SK-N-SH (cell line): ENCODE results near the gene GRM1. TPM values are rescaled to one million over a fixed set of nuclear protein-coding genes. Genes with fewer than 3 reads are reported as not detected.

Experiments used
- CTCF ChIA-PET: fragments of 300-600, 350-600 bp; formaldehyde crosslinking; extraction: SDS; loops from one replicate; lab custom pipeline; 2021; lab: Yijun Ruan, JAX
- POLR2A ChIA-PET: fragments of 350-600 bp; sonication (Branson Sonifier 250); formaldehyde crosslinking; extraction: SDS; loops from one replicate; lab custom pipeline; 2020; ENCODE audit warnings: antibody characterized with exemption, inconsistent platforms; lab: Yijun Ruan, JAX
- DNase-seq: peaks from one replicate; pipeline ENCODE4 v3.0.0; 2012
- H2AFZ ChIP-seq: fragments of 200-600 bp; sonication (generic); 2 replicates; pipeline ENCODE4 v1.8.1; 2016; ENCODE audit warnings: antibody characterized with exemption, mild to moderate bottlenecking, low read depth
- H3F3A ChIP-seq: fragments of 200-600 bp; sonication (generic); replicated peaks from 2 replicates; pipeline ENCODE3; 2016; ENCODE audit warnings: antibody characterized with exemption, mild to moderate bottlenecking; ENCODE audit not compliant: insufficient read depth
- H3K27ac ChIP-seq, 2 experiments: fragments of 200-500 bp in 1 of 2; fragments of 200-600 bp in 1 of 2; sonication (Bioruptor generic) in 1 of 2; sonication (generic), shearing (Covaris generic) in 1 of 2; 2 replicates each; pipeline versions ENCODE4 v1.5.1 to v1.6.1; 2014 to 2016; ENCODE audit warnings: low read depth in 2 of 2, inconsistent platforms in 1 of 2, low read length in 1 of 2, mild to moderate bottlenecking in 1 of 2, mixed read lengths in 1 of 2
- H3K27me3 ChIP-seq: fragments of 200-600 bp; sonication (generic), shearing (Covaris generic); 2 replicates; pipeline ENCODE4 v1.6.1; 2016; ENCODE audit warnings: mixed run types; ENCODE audit not compliant: insufficient read depth
- H3K36me3 ChIP-seq, 2 experiments: fragments of 200-500 bp in 1 of 2; fragments of 200-600 bp in 1 of 2; sonication (Bioruptor generic) in 1 of 2; sonication (generic) in 1 of 2; replicated peaks in 1 of 2; 2 replicates each; pipeline versions ENCODE3 to v1.5.1; 2014 to 2016; ENCODE audit warnings: low read length in 1 of 2, mild to moderate bottlenecking in 1 of 2; ENCODE audit not compliant: insufficient read depth in 2 of 2, control insufficient read depth in 1 of 2
- H3K4me1 ChIP-seq, 2 experiments: fragments of 200-500 bp in 1 of 2; fragments of 200-600 bp in 1 of 2; sonication (Bioruptor generic) in 1 of 2; sonication (generic), shearing (Covaris generic) in 1 of 2; 2 replicates each; pipeline versions ENCODE4 v1.5.1 to v1.6.1; 2014 to 2016; ENCODE audit warnings: low read depth in 1 of 2, low read length in 1 of 2, mixed run types in 1 of 2; ENCODE audit not compliant: insufficient read depth in 2 of 2, control insufficient read depth in 1 of 2
- H3K4me2 ChIP-seq: fragments of 200-600 bp; sonication (generic), shearing (Covaris generic); 2 replicates; pipeline ENCODE4 v1.6.1; 2017; ENCODE audit warnings: mixed run types
- H3K4me3 ChIP-seq, 2 experiments: fragments of 200-500 bp in 1 of 2; fragments of 200-600 bp in 1 of 2; sonication (Bioruptor generic) in 1 of 2; sonication (generic), shearing (Covaris generic) in 1 of 2; 2 replicates each; pipeline versions ENCODE4 v1.5.1 to v1.8.1; 2014 to 2016; ENCODE audit warnings: low read depth in 2 of 2, inconsistent platforms in 1 of 2, low read length in 1 of 2, mild to moderate bottlenecking in 1 of 2, mixed read lengths in 1 of 2, moderate library complexity in 1 of 2
- H3K79me2 ChIP-seq: fragments of 200-600 bp; sonication (generic); 2 replicates; pipeline ENCODE4 v1.8.1; 2017; ENCODE audit warnings: mild to moderate bottlenecking; ENCODE audit not compliant: insufficient read depth
- H3K9ac ChIP-seq: fragments of 200-600 bp; sonication (generic); 2 replicates; pipeline ENCODE4 v1.6.1; 2017; ENCODE audit warnings: mixed run types
- H3K9me2 ChIP-seq: fragments of 200-600 bp; sonication (generic); 2 replicates; pipeline ENCODE4 v1.6.1; 2017; ENCODE audit warnings: mixed run types
- H3K9me3 ChIP-seq: fragments of 200-600 bp; sonication (generic); 2 replicates; pipeline ENCODE4 v1.6.1; 2017; ENCODE audit warnings: mixed run types, mild to moderate bottlenecking, moderate library complexity
- H4K20me1 ChIP-seq: fragments of 200-600 bp; sonication (generic); 2 replicates; pipeline ENCODE4 v1.6.1; 2017; ENCODE audit warnings: mild to moderate bottlenecking, mixed run types; ENCODE audit not compliant: insufficient read depth
- CHD2 ChIP-seq: fragments of 150-350 bp; IDR thresholded peaks from 2 replicates; pipeline ENCODE4 v1.6.1; 2018; ENCODE audit warnings: low read length; ENCODE audit not compliant: partially characterized antibody
- ELF1 ChIP-seq: IDR thresholded peaks from 2 replicates; pipeline ENCODE4 v1.4.0; 2012
- EP300 ChIP-seq, 2 experiments: IDR thresholded peaks; 2 replicates each; pipeline versions ENCODE4 v1.4.0 to v1.6.1; 2012; ENCODE audit warnings: borderline replicate concordance in 1 of 2, low read depth in 1 of 2, low read length in 1 of 2
- GABPA ChIP-seq: IDR thresholded peaks from 2 replicates; pipeline ENCODE4 v1.4.0; 2012; ENCODE audit warnings: low read depth, mild to moderate bottlenecking
- MEF2A ChIP-seq: IDR thresholded peaks from 2 replicates; pipeline ENCODE4 v1.4.0; 2012; ENCODE audit warnings: low read depth, borderline replicate concordance
- MXI1 ChIP-seq: IDR thresholded peaks from 2 replicates; pipeline ENCODE4 v1.6.1; 2012; ENCODE audit warnings: mild to moderate bottlenecking, low read depth, low read length, improper control_type of control experiment
- NRF1 ChIP-seq: IDR thresholded peaks from 2 replicates; pipeline ENCODE4 v1.6.1; 2012; ENCODE audit warnings: low read depth, mild to moderate bottlenecking, low read length
- POLR2AphosphoS5 ChIP-seq: IDR thresholded peaks from 2 replicates; pipeline ENCODE4 v1.6.1; 2012; ENCODE audit warnings: low read depth, low read length
- RCOR1 ChIP-seq: fragments of 150-350 bp; IDR thresholded peaks from 2 replicates; pipeline ENCODE4 v1.6.1; 2017; ENCODE audit warnings: antibody characterized with exemption, low read length
- RFX5 ChIP-seq: IDR thresholded peaks from 2 replicates; pipeline ENCODE4 v1.6.1; 2012; ENCODE audit warnings: mild to moderate bottlenecking, improper control_type of control experiment, low read length
- RXRA ChIP-seq: IDR thresholded peaks from 2 replicates; pipeline ENCODE4 v1.4.0; 2012; ENCODE audit warnings: low read depth, mild to moderate bottlenecking, borderline replicate concordance
- SIN3A ChIP-seq: IDR thresholded peaks from 2 replicates; pipeline ENCODE4 v1.6.1; 2012; ENCODE audit warnings: low read depth, mild to moderate bottlenecking, low read length, moderate library complexity, borderline replicate concordance
- TCF12 ChIP-seq: IDR thresholded peaks from 2 replicates; pipeline ENCODE4 v1.4.0; 2012
- YY1 ChIP-seq: IDR thresholded peaks from 2 replicates; pipeline ENCODE4 v1.4.0; 2012; ENCODE audit warnings: low read depth, mild to moderate bottlenecking
- WGBS: methylation state at CpG from one replicate; pipeline ENCODE4 v1.1.6; 2017; ENCODE audit warnings: low lambda C conversion rate; 5-methylcytosine and 5-hydroxymethylcytosine counted together
- polyA plus RNA-seq, 3 experiments: library from polyadenylated mRNA; depleted of rRNA; stranded (reverse); fragments of >200 nt; gene quantifications; 2 replicates each; pipeline ENCODE4 v1.2.3, GENCODE V29; 2012
- TF ChIP-seq, protein P1 (sequence below): IDR thresholded peaks from 2 replicates; pipeline ENCODE4 v1.4.0; 2012; ENCODE audit warnings: low read depth, borderline replicate concordance
- TF ChIP-seq, protein P2 (sequence below): fragments of 150-350 bp; IDR thresholded peaks from 2 replicates; pipeline ENCODE4 v1.6.1; 2016; ENCODE audit warnings: mild to moderate bottlenecking, low read depth, low read length
- TF ChIP-seq, protein P3 (sequence below): fragments of 150-350 bp; IDR thresholded peaks from 2 replicates; pipeline ENCODE4 v1.6.1; 2017; ENCODE audit warnings: antibody characterized with exemption, low read length, low read depth, borderline replicate concordance
- TF ChIP-seq, protein P4 (sequence below): IDR thresholded peaks from 2 replicates; pipeline ENCODE4 v1.4.0; 2012; ENCODE audit warnings: low read depth
- TF ChIP-seq, protein P5 (sequence below): IDR thresholded peaks from 2 replicates; pipeline ENCODE4 v1.6.1; 2012; ENCODE audit warnings: mild to moderate bottlenecking, low read depth, low read length, moderate library complexity
- TF ChIP-seq, protein P6 (sequence below): IDR thresholded peaks from 2 replicates; pipeline ENCODE4; 2012

GRM1 gene
- polyA plus RNA-seq, 1 of the 3 experiments (the other 2 are of a cell fraction) = 0.05 TPM

DNA sequence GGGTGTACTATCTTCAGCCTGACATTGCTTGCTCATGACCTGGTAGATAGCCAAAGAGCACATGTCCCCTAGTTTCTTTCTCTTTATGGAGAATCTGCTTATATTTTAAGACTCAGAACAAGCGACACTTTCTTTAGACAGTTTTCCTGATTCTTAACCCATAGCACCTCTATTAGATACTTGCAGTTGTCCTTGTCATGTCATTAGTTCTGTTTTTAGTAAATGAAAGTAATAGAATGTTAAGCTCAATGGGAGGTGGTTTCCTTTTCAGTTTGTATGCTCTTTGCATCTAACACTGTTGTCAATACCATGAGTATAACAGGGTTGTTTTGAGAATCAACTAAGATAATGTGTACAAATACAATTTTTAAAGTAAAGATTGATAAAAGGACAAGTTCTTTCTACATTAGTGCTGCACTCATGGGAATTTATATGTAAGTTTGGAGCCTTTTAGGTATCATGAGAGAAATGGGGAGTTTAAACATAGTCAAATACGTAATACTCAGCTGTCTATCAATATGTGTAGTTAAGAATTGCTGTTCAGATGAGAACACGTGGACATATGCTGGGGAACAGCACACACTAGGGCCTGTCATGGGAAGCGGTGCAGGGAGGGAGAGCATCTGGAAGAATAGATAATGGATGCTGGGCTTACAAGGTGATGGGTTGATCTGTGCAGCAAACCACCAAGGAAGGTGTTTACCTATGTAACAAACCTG, 124.3 kb downstream of the GRM1 start:
- no peak overlapping the region for H3K27ac ChIP-seq
- ChIA-PET CTCF (no interaction called here), POLR2A (no interaction called here)
- WGBS = 15% methylated on average over 4 of the region's 4 CpGs
- H3K27me3 ChIP-seq = no peaks in the 10 kb centered on the region
- no peak for DNase-seq
- H3K9ac ChIP-seq = no peak overlapping the region
- H3K4me1 ChIP-seq = no peaks in the 10 kb centered on the region; a peak in 1 of 4 replicates
- no peak overlapping the region for H3K4me3 ChIP-seq
- H3K9me2 ChIP-seq = no peaks in the 10 kb centered on the region
- H3F3A ChIP-seq = no peaks in the 10 kb centered on the region
- no peaks in the 10 kb centered on the region for H4K20me1 ChIP-seq
- TF ChIP-seq EP300 (IDR thresholded peaks at IDR 0.05; ENCODE audit: borderline replicate concordance in 1 of 2, low read depth in 1 of 2, low read length in 1 of 2) (no peak), SIN3A (no peak), NRF1 (no peak), RCOR1 (no peak), ELF1 (no peak), YY1 (no peak), RFX5 (no peak), POLR2AphosphoS5 (no peak), MXI1 (no peak), TCF12 (no peak), GABPA (no peak), MEF2A (no peak), RXRA (no peak), CHD2 (no peak)
- TF ChIP-seq, protein P1, sequence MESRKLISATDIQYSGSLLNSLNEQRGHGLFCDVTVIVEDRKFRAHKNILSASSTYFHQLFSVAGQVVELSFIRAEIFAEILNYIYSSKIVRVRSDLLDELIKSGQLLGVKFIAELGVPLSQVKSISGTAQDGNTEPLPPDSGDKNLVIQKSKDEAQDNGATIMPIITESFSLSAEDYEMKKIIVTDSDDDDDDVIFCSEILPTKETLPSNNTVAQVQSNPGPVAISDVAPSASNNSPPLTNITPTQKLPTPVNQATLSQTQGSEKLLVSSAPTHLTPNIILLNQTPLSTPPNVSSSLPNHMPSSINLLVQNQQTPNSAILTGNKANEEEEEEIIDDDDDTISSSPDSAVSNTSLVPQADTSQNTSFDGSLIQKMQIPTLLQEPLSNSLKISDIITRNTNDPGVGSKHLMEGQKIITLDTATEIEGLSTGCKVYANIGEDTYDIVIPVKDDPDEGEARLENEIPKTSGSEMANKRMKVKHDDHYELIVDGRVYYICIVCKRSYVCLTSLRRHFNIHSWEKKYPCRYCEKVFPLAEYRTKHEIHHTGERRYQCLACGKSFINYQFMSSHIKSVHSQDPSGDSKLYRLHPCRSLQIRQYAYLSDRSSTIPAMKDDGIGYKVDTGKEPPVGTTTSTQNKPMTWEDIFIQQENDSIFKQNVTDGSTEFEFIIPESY = no peak
- TF ChIP-seq, protein P2, sequence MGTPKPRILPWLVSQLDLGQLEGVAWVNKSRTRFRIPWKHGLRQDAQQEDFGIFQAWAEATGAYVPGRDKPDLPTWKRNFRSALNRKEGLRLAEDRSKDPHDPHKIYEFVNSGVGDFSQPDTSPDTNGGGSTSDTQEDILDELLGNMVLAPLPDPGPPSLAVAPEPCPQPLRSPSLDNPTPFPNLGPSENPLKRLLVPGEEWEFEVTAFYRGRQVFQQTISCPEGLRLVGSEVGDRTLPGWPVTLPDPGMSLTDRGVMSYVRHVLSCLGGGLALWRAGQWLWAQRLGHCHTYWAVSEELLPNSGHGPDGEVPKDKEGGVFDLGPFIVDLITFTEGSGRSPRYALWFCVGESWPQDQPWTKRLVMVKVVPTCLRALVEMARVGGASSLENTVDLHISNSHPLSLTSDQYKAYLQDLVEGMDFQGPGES = no peak
- TF ChIP-seq, protein P3, sequence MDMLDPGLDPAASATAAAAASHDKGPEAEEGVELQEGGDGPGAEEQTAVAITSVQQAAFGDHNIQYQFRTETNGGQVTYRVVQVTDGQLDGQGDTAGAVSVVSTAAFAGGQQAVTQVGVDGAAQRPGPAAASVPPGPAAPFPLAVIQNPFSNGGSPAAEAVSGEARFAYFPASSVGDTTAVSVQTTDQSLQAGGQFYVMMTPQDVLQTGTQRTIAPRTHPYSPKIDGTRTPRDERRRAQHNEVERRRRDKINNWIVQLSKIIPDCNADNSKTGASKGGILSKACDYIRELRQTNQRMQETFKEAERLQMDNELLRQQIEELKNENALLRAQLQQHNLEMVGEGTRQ = no peak
- TF ChIP-seq, protein P4, sequence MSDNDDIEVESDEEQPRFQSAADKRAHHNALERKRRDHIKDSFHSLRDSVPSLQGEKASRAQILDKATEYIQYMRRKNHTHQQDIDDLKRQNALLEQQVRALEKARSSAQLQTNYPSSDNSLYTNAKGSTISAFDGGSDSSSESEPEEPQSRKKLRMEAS = no peak
- TF ChIP-seq, protein P5, sequence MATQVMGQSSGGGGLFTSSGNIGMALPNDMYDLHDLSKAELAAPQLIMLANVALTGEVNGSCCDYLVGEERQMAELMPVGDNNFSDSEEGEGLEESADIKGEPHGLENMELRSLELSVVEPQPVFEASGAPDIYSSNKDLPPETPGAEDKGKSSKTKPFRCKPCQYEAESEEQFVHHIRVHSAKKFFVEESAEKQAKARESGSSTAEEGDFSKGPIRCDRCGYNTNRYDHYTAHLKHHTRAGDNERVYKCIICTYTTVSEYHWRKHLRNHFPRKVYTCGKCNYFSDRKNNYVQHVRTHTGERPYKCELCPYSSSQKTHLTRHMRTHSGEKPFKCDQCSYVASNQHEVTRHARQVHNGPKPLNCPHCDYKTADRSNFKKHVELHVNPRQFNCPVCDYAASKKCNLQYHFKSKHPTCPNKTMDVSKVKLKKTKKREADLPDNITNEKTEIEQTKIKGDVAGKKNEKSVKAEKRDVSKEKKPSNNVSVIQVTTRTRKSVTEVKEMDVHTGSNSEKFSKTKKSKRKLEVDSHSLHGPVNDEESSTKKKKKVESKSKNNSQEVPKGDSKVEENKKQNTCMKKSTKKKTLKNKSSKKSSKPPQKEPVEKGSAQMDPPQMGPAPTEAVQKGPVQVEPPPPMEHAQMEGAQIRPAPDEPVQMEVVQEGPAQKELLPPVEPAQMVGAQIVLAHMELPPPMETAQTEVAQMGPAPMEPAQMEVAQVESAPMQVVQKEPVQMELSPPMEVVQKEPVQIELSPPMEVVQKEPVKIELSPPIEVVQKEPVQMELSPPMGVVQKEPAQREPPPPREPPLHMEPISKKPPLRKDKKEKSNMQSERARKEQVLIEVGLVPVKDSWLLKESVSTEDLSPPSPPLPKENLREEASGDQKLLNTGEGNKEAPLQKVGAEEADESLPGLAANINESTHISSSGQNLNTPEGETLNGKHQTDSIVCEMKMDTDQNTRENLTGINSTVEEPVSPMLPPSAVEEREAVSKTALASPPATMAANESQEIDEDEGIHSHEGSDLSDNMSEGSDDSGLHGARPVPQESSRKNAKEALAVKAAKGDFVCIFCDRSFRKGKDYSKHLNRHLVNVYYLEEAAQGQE = no peak
- TF ChIP-seq, protein P6, sequence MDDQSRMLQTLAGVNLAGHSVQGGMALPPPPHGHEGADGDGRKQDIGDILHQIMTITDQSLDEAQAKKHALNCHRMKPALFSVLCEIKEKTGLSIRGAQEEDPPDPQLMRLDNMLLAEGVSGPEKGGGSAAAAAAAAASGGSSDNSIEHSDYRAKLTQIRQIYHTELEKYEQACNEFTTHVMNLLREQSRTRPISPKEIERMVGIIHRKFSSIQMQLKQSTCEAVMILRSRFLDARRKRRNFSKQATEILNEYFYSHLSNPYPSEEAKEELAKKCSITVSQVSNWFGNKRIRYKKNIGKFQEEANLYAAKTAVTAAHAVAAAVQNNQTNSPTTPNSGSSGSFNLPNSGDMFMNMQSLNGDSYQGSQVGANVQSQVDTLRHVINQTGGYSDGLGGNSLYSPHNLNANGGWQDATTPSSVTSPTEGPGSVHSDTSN = no peak
- TF ChIP-seq, all 33 proteins: peak for 0
- Histone ChIP-seq H2AFZ (no peak overlapping the region), H3K79me2 (no peaks in the 10 kb centered on the region), H3K9me3 (no peaks in the 10 kb centered on the region), H3K4me2 (no peak overlapping the region), H3K36me3 (no peaks in the 10 kb centered on the region)
